Duodenal mucosa (tissue), 2 donors: Measurements from ENCODE around the gene CANT1.

Source experiments
- H3K27ac ChIP-seq: one replicate; pipeline ENCODE4 v1.7.0; 2013; ENCODE audit warnings: low read depth, low read length
- H3K27me3 ChIP-seq, 2 donors: one replicate each; pipeline ENCODE4 v1.7.0; 2013; ENCODE audit warnings: low read length in 2 of 2, control low read depth in 1 of 2; ENCODE audit not compliant: insufficient read depth in 2 of 2, control insufficient read depth in 1 of 2
- H3K36me3 ChIP-seq, 2 donors: one replicate each; pipeline ENCODE4 v1.7.0; 2013; ENCODE audit warnings: low read length in 2 of 2, control low read depth in 1 of 2; ENCODE audit not compliant: insufficient read depth in 2 of 2, control insufficient read depth in 1 of 2
- H3K4me1 ChIP-seq, 2 donors: one replicate each; pipeline ENCODE4 v1.7.0; 2013; ENCODE audit warnings: low read length in 2 of 2, control low read depth in 1 of 2; ENCODE audit not compliant: insufficient read depth in 2 of 2, control insufficient read depth in 1 of 2
- H3K4me3 ChIP-seq, 2 donors: one replicate each; pipeline ENCODE4 v1.7.0; 2013; ENCODE audit warnings: low read length in 2 of 2, low read depth in 1 of 2
- H3K9ac ChIP-seq, 2 donors: one replicate each; pipeline ENCODE4 v1.7.0; 2013; ENCODE audit warnings: low read length in 2 of 2, low read depth in 1 of 2
- H3K9me3 ChIP-seq, 2 donors: one replicate each; pipeline ENCODE4 v1.7.0; 2013; ENCODE audit warnings: low read length in 2 of 2, control low read depth in 1 of 2; ENCODE audit not compliant: control insufficient read depth in 1 of 2

Gene CANT1

GRCh38 chr17:79048826-79049755, 39.5 kb upstream of the CANT1 start:
- H3K9ac ChIP-seq, result no peak overlapping the region
- no peaks in the 10 kb centered on the region for H3K9me3 ChIP-seq
- no peak overlapping the region for H3K4me3 ChIP-seq
- H3K4me1 ChIP-seq, result no peaks in the 10 kb centered on the region
- H3K27ac ChIP-seq, result no peak overlapping the region
- H3K27me3 ChIP-seq, result peaks cover 0 to 2% of the 10 kb centered on the region in 2 donors
- peaks cover 0 to 3% of the 10 kb centered on the region in 2 donors for H3K36me3 ChIP-seq

- H3K4me1 ChIP-seq, result no peaks in the 10 kb centered on the region
- H3K9me3 ChIP-seq, result no peaks in the 10 kb centered on the region
- peaks cover 0 to 2% of the 10 kb centered on the region in 2 donors for H3K27me3 ChIP-seq
- H3K27ac ChIP-seq, result no peak overlapping the region
- peaks cover 0 to 3% of the 10 kb centered on the region in 2 donors for H3K36me3 ChIP-seq
- H3K9ac ChIP-seq, result no peak overlapping the region
- H3K4me3 ChIP-seq, result no peak overlapping the region
Observed at GRCh38 chr17:79047923-79048825, 38.6 kb upstream of the CANT1 start.

DNA sequence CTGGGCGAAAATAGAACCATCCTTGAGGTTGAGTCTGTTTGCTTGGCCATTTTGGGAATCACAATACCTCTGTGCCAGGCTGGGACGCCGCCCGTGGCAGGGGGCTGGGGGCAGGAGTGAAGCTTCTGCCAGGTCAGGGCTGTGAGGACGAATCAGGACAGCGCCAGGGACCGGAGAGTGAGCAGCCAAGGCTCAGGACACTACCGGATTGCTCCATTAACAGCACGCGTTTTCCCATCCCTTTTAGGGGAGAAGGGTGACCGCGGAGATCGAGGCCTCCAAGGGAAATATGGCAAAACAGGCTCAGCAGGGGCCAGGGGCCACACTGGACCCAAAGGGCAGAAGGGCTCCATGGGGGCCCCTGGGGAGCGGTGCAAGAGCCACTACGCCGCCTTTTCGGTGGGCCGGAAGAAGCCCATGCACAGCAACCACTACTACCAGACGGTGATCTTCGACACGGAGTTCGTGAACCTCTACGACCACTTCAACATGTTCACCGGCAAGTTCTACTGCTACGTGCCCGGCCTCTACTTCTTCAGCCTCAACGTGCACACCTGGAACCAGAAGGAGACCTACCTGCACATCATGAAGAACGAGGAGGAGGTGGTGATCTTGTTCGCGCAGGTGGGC, 37.8 kb upstream of the CANT1 start:
- H3K27me3 ChIP-seq, result peaks cover 0 to 2% of the 10 kb centered on the region in 2 donors

GRCh38 chr17:79046916-79047280, 37.3 kb upstream of the CANT1 start:
- Histone ChIP-seq H3K36me3 (peaks cover 0 to 3% of the 10 kb centered on the region in 2 donors), H3K27ac (no peak overlapping the region), H3K4me3 (no peak overlapping the region), H3K9me3 (no peaks in the 10 kb centered on the region), H3K4me1 (no peaks in the 10 kb centered on the region), H3K27me3 (peaks cover 0 to 2% of the 10 kb centered on the region in 2 donors), H3K9ac (no peak overlapping the region)

More for the DNA sequence above, 37.8 kb upstream of the CANT1 start:
- no peak overlapping the region for H3K9ac ChIP-seq
- no peak overlapping the region for H3K27ac ChIP-seq
- no peak overlapping the region for H3K4me3 ChIP-seq
- H3K9me3 ChIP-seq, result no peaks in the 10 kb centered on the region
- H3K4me1 ChIP-seq, result no peaks in the 10 kb centered on the region
- peaks cover 0 to 3% of the 10 kb centered on the region in 2 donors for H3K36me3 ChIP-seq

DNA sequence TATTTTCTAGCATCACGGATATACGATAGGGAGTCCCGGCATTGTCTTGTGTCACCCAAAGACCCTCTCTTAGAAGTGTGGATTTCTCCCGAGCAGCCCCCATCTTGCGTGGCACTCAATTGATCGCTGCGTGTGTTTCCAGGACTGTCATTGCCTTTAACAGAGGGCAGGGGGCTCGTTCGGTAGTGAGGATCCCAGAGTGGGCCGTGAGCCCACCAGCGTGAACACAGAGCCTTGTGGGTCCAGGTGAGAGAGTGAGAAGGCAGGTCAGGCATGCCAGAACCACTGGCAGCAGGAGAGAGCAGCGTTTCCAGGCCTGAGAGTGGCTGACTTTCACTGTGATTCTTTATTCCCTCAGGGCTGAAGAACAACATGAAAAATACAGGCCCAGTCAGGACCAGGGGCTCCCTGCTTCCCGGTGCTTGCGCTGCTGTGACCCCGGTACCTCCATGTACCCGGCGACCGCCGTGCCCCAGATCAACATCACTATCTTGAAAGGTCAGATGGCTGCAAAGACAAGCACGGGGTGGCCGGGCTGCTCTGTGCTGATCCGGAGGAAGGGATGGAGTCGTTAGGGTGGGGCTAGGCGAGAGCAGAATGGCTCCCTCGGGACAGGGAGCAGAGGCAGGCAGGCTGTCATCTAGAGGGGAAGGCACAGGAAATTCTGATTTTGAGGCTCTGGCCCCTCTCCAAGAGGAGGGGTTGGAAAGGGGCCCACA, 36.8 kb upstream of the CANT1 start:
- Histone ChIP-seq H3K36me3 (peaks cover 0 to 3% of the 10 kb centered on the region in 2 donors), H3K4me1 (no peaks in the 10 kb centered on the region), H3K9ac (no peak overlapping the region), H3K27me3 (peaks cover 0 to 2% of the 10 kb centered on the region in 2 donors), H3K4me3 (no peak overlapping the region), H3K27ac (no peak overlapping the region), H3K9me3 (no peaks in the 10 kb centered on the region)

DNA sequence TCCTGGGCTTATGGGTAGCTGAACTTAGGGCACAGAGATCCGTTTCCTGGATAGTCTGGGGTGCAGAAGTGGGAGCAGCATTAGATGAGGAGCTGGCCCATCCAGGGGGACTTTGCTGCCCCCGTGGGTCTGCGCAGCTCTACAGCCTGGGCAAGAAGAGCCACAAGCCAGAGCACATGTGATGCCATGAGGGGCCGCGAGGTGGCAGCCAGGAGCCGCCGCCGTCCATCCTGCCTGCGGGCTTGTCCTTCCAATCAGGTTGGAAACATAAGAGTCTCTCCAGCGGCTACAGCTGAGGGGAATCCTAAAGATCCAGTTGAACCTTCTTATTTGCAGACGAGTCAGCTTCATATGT, 36.3 kb upstream of the CANT1 start:
- H3K27ac ChIP-seq, result no peak overlapping the region
- H3K9ac ChIP-seq, result no peak overlapping the region

GRCh38 chr17:79045001-79045729, 35.6 kb upstream of the CANT1 start:
- no peaks in the 10 kb centered on the region for H3K27me3 ChIP-seq
- H3K4me1 ChIP-seq, result no peaks in the 10 kb centered on the region
- H3K36me3 ChIP-seq, result peaks cover 0 to 3% of the 10 kb centered on the region in 2 donors
- H3K27ac ChIP-seq, result no peak overlapping the region
- H3K4me3 ChIP-seq, result no peak overlapping the region
- no peak overlapping the region for H3K9ac ChIP-seq
- no peaks in the 10 kb centered on the region for H3K9me3 ChIP-seq

More for the DNA sequence above, 36.3 kb upstream of the CANT1 start:
- H3K9me3 ChIP-seq, result no peaks in the 10 kb centered on the region
- H3K4me3 ChIP-seq, result no peak overlapping the region
- H3K4me1 ChIP-seq, result no peaks in the 10 kb centered on the region
- peaks cover 0 to 2% of the 10 kb centered on the region in 2 donors for H3K27me3 ChIP-seq
- H3K36me3 ChIP-seq, result peaks cover 0 to 3% of the 10 kb centered on the region in 2 donors

GRCh38 chr17:79044462-79044861, 34.9 kb upstream of the CANT1 start:
- H3K4me3 ChIP-seq, result no peak overlapping the region
- H3K9me3 ChIP-seq, result no peaks in the 10 kb centered on the region
- no peaks in the 10 kb centered on the region for H3K27me3 ChIP-seq
- no peaks in the 10 kb centered on the region for H3K4me1 ChIP-seq
- H3K27ac ChIP-seq, result no peak overlapping the region
- H3K9ac ChIP-seq, result no peak overlapping the region
- H3K36me3 ChIP-seq, result peaks cover 0 to 3% of the 10 kb centered on the region in 2 donors

DNA sequence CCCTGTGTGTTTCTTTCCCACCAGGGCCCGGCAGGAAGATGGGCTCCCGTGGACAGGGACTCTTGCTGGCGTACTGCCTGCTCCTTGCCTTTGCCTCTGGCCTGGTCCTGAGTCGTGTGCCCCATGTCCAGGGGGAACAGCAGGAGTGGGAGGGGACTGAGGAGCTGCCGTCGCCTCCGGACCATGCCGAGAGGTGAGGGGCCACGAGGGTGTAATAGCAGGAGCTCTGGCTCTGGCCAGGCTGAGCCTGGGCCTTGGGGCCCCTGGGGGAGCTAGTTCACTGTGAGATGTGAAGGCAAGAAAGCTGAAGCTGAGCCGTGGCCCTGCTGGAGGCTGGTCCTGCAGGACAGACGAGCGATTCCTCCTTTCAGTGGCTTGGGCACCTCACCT, 34.4 kb upstream of the CANT1 start:
- no peaks in the 10 kb centered on the region for H3K9me3 ChIP-seq
- no peaks in the 10 kb centered on the region for H3K4me1 ChIP-seq
- H3K27me3 ChIP-seq, result no peaks in the 10 kb centered on the region
- no peak overlapping the region for H3K27ac ChIP-seq
- H3K4me3 ChIP-seq, result no peak overlapping the region
- H3K9ac ChIP-seq, result no peak overlapping the region
- peaks cover 0 to 3% of the 10 kb centered on the region in 2 donors for H3K36me3 ChIP-seq
